ENCODE results near the gene RAB5IF. TPM values are rescaled to one million over a fixed set of nuclear protein-coding genes. Genes with fewer than 3 reads are reported as not detected.
"Not testable (repeated sequence)": the region's sequence is repeated elsewhere in the genome, so short reads cannot be mapped to it uniquely, and the experiment has no call there.

Gene RAB5IF
- total and polyA plus RNA-seq, 2 of the 13 experiments (the other 11 are each of a cell fraction or from before 2014, with no cell fraction given) = 261 to 305 TPM

DNA sequence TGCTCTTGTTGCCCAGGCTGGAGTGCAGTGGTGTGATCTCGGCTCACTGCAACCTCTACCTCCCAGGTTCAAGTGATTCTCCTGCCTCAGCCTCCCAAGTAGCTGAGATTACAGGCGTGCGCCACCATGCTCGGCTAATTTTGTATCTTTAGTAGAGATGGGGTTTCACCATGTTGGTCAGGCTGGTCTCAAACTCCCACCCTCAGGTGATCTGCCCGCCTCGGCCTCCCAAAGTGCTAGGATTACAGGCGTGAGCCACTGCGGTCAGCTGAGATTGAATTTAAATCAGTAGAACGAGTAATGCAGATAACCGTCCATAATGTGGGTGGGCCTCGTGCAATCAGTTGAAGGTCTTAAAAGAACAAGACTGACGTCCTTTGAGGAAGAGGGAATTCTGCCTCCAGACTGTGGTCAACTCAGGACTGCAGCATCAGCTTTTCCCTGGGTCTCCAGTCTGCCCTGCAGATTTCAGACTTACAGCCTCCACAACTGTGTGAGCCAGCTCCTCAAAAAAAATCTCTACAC is 33.4 kb downstream of the RAB5IF start:
- H3K9me3 ChIP-seq (ENCODE audit: low read length); H3K27ac ChIP-seq (ENCODE audit: extremely low read length, insufficient read depth, low read length); H3K4me3 ChIP-seq (replicated peaks in 1 of 3; ENCODE audit: insufficient read depth in 1 of 3, low read depth in 2 of 3, low read length in 3 of 3); H2AFZ ChIP-seq (ENCODE audit: low read length); H3K36me3 ChIP-seq (replicated peaks in 1 of 2; ENCODE audit: control insufficient read depth in 1 of 2, insufficient read depth in 2 of 2, low read length in 2 of 2); POLR2A ChIA-PET; H4K20me1 ChIP-seq (ENCODE audit: insufficient read depth, low read length); FAIRE-seq; ATAC-seq; H3K27me3 ChIP-seq (ENCODE audit: control insufficient read depth in 1 of 2, insufficient read depth in 2 of 2, low read length in 2 of 2); H3K4me2 ChIP-seq (ENCODE audit: low read depth, low read length); H3K9ac ChIP-seq (ENCODE audit: insufficient read depth, low read depth, low read length); intact Hi-C loops (cut with micrococcal nuclease; ENCODE audit: unreplicated experiment); in situ Hi-C loops (cut with HindIII; ENCODE audit: extremely low pct_ligation_motif_present, low pct_unique_long_range_greater_than_20kb); CTCF ChIA-PET (ENCODE audit: low intra/inter-chr PET ratio, low total read pairs); DNase-seq (ENCODE audit: low spot score); BruUV-seq (replicated peaks); H3K79me2 ChIP-seq (ENCODE audit: insufficient read depth, low read length): not testable (repeated sequence)
- peaks cover 48% of the 10 kb centered on the region for H3K4me1 ChIP-seq (ENCODE audit: insufficient read depth, low read length)
- TF ChIP-seq, protein P1, sequence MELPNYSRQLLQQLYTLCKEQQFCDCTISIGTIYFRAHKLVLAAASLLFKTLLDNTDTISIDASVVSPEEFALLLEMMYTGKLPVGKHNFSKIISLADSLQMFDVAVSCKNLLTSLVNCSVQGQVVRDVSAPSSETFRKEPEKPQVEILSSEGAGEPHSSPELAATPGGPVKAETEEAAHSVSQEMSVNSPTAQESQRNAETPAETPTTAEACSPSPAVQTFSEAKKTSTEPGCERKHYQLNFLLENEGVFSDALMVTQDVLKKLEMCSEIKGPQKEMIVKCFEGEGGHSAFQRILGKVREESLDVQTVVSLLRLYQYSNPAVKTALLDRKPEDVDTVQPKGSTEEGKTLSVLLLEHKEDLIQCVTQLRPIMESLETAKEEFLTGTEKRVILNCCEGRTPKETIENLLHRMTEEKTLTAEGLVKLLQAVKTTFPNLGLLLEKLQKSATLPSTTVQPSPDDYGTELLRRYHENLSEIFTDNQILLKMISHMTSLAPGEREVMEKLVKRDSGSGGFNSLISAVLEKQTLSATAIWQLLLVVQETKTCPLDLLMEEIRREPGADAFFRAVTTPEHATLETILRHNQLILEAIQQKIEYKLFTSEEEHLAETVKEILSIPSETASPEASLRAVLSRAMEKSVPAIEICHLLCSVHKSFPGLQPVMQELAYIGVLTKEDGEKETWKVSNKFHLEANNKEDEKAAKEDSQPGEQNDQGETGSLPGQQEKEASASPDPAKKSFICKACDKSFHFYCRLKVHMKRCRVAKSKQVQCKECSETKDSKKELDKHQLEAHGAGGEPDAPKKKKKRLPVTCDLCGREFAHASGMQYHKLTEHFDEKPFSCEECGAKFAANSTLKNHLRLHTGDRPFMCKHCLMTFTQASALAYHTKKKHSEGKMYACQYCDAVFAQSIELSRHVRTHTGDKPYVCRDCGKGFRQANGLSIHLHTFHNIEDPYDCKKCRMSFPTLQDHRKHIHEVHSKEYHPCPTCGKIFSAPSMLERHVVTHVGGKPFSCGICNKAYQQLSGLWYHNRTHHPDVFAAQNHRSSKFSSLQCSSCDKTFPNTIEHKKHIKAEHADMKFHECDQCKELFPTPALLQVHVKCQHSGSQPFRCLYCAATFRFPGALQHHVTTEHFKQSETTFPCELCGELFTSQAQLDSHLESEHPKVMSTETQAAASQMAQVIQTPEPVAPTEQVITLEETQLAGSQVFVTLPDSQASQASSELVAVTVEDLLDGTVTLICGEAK (IDR thresholded peaks at IDR 0.05) = not testable (repeated sequence)
- TF ChIP-seq, protein P1 (CRISPR knock-in tag; IDR thresholded peaks at IDR 0.05) = peak; percentile 30; the same call in 1 of the 2 replicates
- WGBS (ENCODE audit: low lambda C conversion rate) = 95% methylated on average over 12 of the region's 12 CpGs

All from HepG2 (cell line).